ENCODE data around the gene INTS11.

INTS11 gene

GRCh38 chr1:1300352-1300739 is 24.1 kb downstream of the INTS11 start:
- POLR2A ChIA-PET = interaction anchor here (0.5 to 1.7 kb wide), 4 partner anchors 9 to 174 kb away, joined by 3 to 9 read pairs (median 3); no protein-coding TSS in a partner anchor

GRCh38 chr1:1299686-1300351 is 24.6 kb downstream of the INTS11 start:
- Histone ChIP-seq H3K4me3 (ENCODE audit: low read depth, low read length) (no peak overlapping the region), H3K4me1 (ENCODE audit: control insufficient read depth, insufficient read depth, low read length) (peaks cover 6% of the 10 kb centered on the region), H3K9me3 (ENCODE audit: control insufficient read depth, insufficient read depth, low read depth, low read length) (no peaks in the 10 kb centered on the region), H3K27ac (ENCODE audit: extremely low read depth, low read depth, low read length) (no peak overlapping the region), H3K36me3 (ENCODE audit: control insufficient read depth in 2 of 2, insufficient read depth in 1 of 2, low read length in 2 of 2) (peaks cover 0 to 29% of the 10 kb centered on the region in 2 experiments; a peak in 2 of 3 replicates)
- POLR2A ChIA-PET = interaction anchor here (0.5 to 1.7 kb wide), 4 partner anchors 8 to 174 kb away, joined by 3 to 9 read pairs (median 3); no protein-coding TSS in a partner anchor
- CTCF ChIA-PET = interaction anchor here (0.5 to 1.9 kb wide), 7 partner anchors 8 to 431 kb away, joined by 3 to 9 read pairs (median 3); no protein-coding TSS in a partner anchor
- TF ChIP-seq SETDB1 (IDR thresholded peaks at IDR 0.05; ENCODE audit: insufficient read length, low read length) = no peak
- no peak for TF ChIP-seq ZNF776 (tag by site-specific recombination; IDR thresholded peaks at IDR 0.05; ENCODE audit: borderline replicate concordance)
- TF ChIP-seq ZBTB6 (tag by site-specific recombination; IDR thresholded peaks at IDR 0.05) = no peak
- TF ChIP-seq ZNF239 (tag by site-specific recombination; IDR thresholded peaks at IDR 0.05) = no peak
- no peak for TF ChIP-seq ZNF280D (tag by site-specific recombination; IDR thresholded peaks at IDR 0.05)
- no peak for TF ChIP-seq HIC1 (tag by site-specific recombination; IDR thresholded peaks at IDR 0.05)
- no peak for TF ChIP-seq ZNF560 (tag by site-specific recombination; IDR thresholded peaks at IDR 0.05; ENCODE audit: borderline replicate concordance)
- 0 out of 2 replicates have a peak, but pooled peaks have one; percentile 12 for TF ChIP-seq GLIS2 (tag by site-specific recombination; IDR thresholded peaks at IDR 0.05)
- TF ChIP-seq ZNF792 (tag by site-specific recombination; IDR thresholded peaks at IDR 0.05) = no peak
- peak; percentile 87 for TF ChIP-seq PRDM10 (tag by site-specific recombination; IDR thresholded peaks at IDR 0.05)
- TF ChIP-seq ZNF391 (tag by site-specific recombination; IDR thresholded peaks at IDR 0.05; ENCODE audit: borderline replicate concordance, low read depth) = no peak
- TF ChIP-seq ZNF785 (tag by site-specific recombination; IDR thresholded peaks at IDR 0.05) = no peak
- TF ChIP-seq ZFHX2 (tag by site-specific recombination; conservative IDR thresholded peaks at IDR 0.05) = peak; percentile 75

More at GRCh38 chr1:1300352-1300739, 24.1 kb downstream of the INTS11 start:
- Histone ChIP-seq H3K4me1 (ENCODE audit: control insufficient read depth, insufficient read depth, low read length) (peaks cover 11% of the 10 kb centered on the region), H3K9me3 (ENCODE audit: control insufficient read depth, insufficient read depth, low read depth, low read length) (no peaks in the 10 kb centered on the region), H3K27ac (ENCODE audit: extremely low read depth, low read depth, low read length) (no peak overlapping the region), H3K4me3 (ENCODE audit: low read depth, low read length) (no peak overlapping the region), H3K36me3 (ENCODE audit: control insufficient read depth in 2 of 2, insufficient read depth in 1 of 2, low read length in 2 of 2) (peaks cover 0 to 25% of the 10 kb centered on the region in 2 experiments; a peak in 2 of 3 replicates)
- no peak for TF ChIP-seq ZBTB8A (tag by site-specific recombination; IDR thresholded peaks at IDR 0.05)
- peak; percentile 27; the same call in 1 of the 2 replicates for TF ChIP-seq SP2 (tag by site-specific recombination; IDR thresholded peaks at IDR 0.05)
- peak; percentile 80; the same call in 1 of the 2 replicates for TF ChIP-seq REST (tag by site-specific recombination; IDR thresholded peaks at IDR 0.05)
- CTCF ChIA-PET = interaction anchor here (0.5 to 1.9 kb wide), 8 partner anchors 9 to 432 kb away, joined by 3 to 9 read pairs (median 3); no protein-coding TSS in a partner anchor

All from HEK293 (cell line).